B cell (primary cell): ENCODE data around the gene OMA1. TPM values are rescaled to one million over a fixed set of nuclear protein-coding genes. Genes with fewer than 3 reads are reported as not detected.

ENCODE experiments used
- ATAC-seq: fragments of 200-7000 bp; cut with Tn5 transposase; one replicate; pipeline ENCODE4 v1.10.0; 2021; ENCODE audit warnings: low read depth, mild to moderate bottlenecking, moderate number of reproducible peaks, moderate library complexity
- CTCF ChIA-PET: fragments of 350-600 bp; sonication (Branson Sonifier 250); formaldehyde crosslinking; loops from one replicate; lab custom pipeline; 2021; ENCODE audit warnings: antibody characterized with exemption, inconsistent platforms; lab: Charles Lee
- POLR2A ChIA-PET: fragments of 350-600 bp; sonication (Branson Sonifier 250); formaldehyde crosslinking; loops from one replicate; lab custom pipeline; 2021; ENCODE audit warnings: antibody characterized with exemption; lab: Charles Lee
- DNase-seq: peaks from one replicate; pipeline ENCODE4 v3.0.0; 2013
- H2AFZ ChIP-seq: 2 replicates; pipeline ENCODE4 v1.6.1; 2012; ENCODE audit warnings: mild to moderate bottlenecking, low read depth, low read length; ENCODE audit not compliant: insufficient read depth, poor library complexity, severe bottlenecking
- H3K27ac ChIP-seq, 2 donors: 1 replicate in 1 of 2; 2 replicates in 1 of 2; pipeline ENCODE4 v1.5.1; 2012 to 2013; ENCODE audit warnings: low read length in 2 of 2, mild to moderate bottlenecking in 2 of 2, moderate library complexity in 1 of 2
- H3K27me3 ChIP-seq, 4 experiments: fragments of 200-600 bp in 1 of 4; sonication (generic) in 1 of 4; replicated peaks in 1 of 4; 1 replicate in 2 of 4; 2 replicates in 2 of 4; pipeline versions ENCODE4 v1.6.1 to v1.7.0; 2013 to 2016; ENCODE audit warnings: low read length in 3 of 4, mild to moderate bottlenecking in 2 of 4, mixed read lengths in 1 of 4, moderate library complexity in 1 of 4; ENCODE audit not compliant: insufficient read depth in 4 of 4, control insufficient read depth in 3 of 4; ENCODE audit errors: control extremely low read depth in 1 of 4
- H3K36me3 ChIP-seq, 2 experiments: replicated peaks in 1 of 2; 1 replicate in 1 of 2; 2 replicates in 1 of 2; pipeline versions ENCODE4 v1.6.1 to v1.7.1; 2013; ENCODE audit warnings: low read length in 1 of 2; ENCODE audit not compliant: insufficient read depth in 2 of 2, control insufficient read depth in 1 of 2; ENCODE audit errors: control extremely low read depth in 1 of 2, extremely low read depth in 1 of 2
- H3K4me1 ChIP-seq, 2 donors: fragments of 200-600 bp in 1 of 2; sonication (generic) in 1 of 2; 1 replicate in 1 of 2; 2 replicates in 1 of 2; pipeline versions ENCODE4 v1.5.1 to v1.6.1; 2013 to 2017; ENCODE audit warnings: low read length in 2 of 2; ENCODE audit not compliant: control insufficient read depth in 2 of 2, insufficient read depth in 2 of 2
- H3K4me2 ChIP-seq: replicated peaks from 2 replicates; pipeline ENCODE3; 2012; ENCODE audit warnings: mild to moderate bottlenecking, low read depth, low read length; ENCODE audit not compliant: poor library complexity, severe bottlenecking
- H3K4me3 ChIP-seq, 5 experiments: fragments of 200-600 bp in 1 of 5; sonication (generic) in 1 of 5; 1 replicate in 3 of 5; 2 replicates in 2 of 5; pipeline versions ENCODE4 v1.5.1 to v1.7.0; 2011 to 2016; ENCODE audit warnings: low read length in 4 of 5, mild to moderate bottlenecking in 4 of 5, low read depth in 2 of 5, control low read depth in 1 of 5, moderate library complexity in 1 of 5; ENCODE audit not compliant: insufficient read depth in 1 of 5; ENCODE audit errors: control extremely low read depth in 1 of 5, extremely low read depth in 1 of 5
- H3K79me2 ChIP-seq: fragments of 200-600 bp; sonication (generic); one replicate; pipeline ENCODE4 v1.6.0; 2016; ENCODE audit warnings: low read length; ENCODE audit not compliant: control insufficient read depth, insufficient read depth
- H3K9ac ChIP-seq: fragments of 200-600 bp; sonication (generic); 2 replicates; pipeline ENCODE4 v1.6.1; 2017; ENCODE audit warnings: mild to moderate bottlenecking, low read length, moderate library complexity
- H3K9me3 ChIP-seq, 3 donors: one replicate each; pipeline versions ENCODE4 v1.6.1 to v1.7.1; 2013; ENCODE audit warnings: low read length in 2 of 3; ENCODE audit not compliant: control insufficient read depth in 2 of 3, insufficient read depth in 1 of 3; ENCODE audit errors: control extremely low read depth in 1 of 3
- H4K20me1 ChIP-seq: 2 replicates; pipeline ENCODE4 v1.6.0; 2012; ENCODE audit warnings: mild to moderate bottlenecking, low read length; ENCODE audit not compliant: insufficient read depth, control insufficient read depth, poor library complexity, severe bottlenecking
- H3K27ac Mint-ChIP-seq: one replicate; pipeline ENCODE4 v1.8.0; 2021; ENCODE audit warnings: mixed read lengths
- H3K27me3 Mint-ChIP-seq: one replicate; pipeline ENCODE4 v1.8.0; 2021; ENCODE audit warnings: mixed read lengths
- H3K4me1 Mint-ChIP-seq: one replicate; pipeline ENCODE4 v1.8.0; 2021; ENCODE audit warnings: mixed read lengths
- H3K4me3 Mint-ChIP-seq: one replicate; pipeline ENCODE4 v1.8.0; 2021; ENCODE audit warnings: mixed read lengths
- H3K9me3 Mint-ChIP-seq: one replicate; pipeline ENCODE4 v1.8.0; 2022; ENCODE audit warnings: mixed read lengths; ENCODE audit not compliant: insufficient read depth
- CTCF ChIP-seq: fragments of 200-600 bp; IDR thresholded peaks from one replicate; pipeline ENCODE4 v1.8.0; 2022; ENCODE audit warnings: antibody characterized with exemption, mild to moderate bottlenecking
- EZH2 ChIP-seq: IDR thresholded peaks from 2 replicates; pipeline ENCODE4 v1.6.1; 2012; ENCODE audit warnings: borderline replicate concordance, low read depth, mild to moderate bottlenecking, moderate library complexity, low read length; ENCODE audit not compliant: insufficient read depth, poor library complexity, severe bottlenecking
- WGBS: methylation state at CpG from one replicate; pipeline ENCODE4 v1.1.5; 2013; ENCODE audit warnings: missing lambda C conversion rate; ENCODE audit not compliant: insufficient coverage; 5-methylcytosine and 5-hydroxymethylcytosine counted together
- intact Hi-C: fragments of 100-400 bp; cut with micrococcal nuclease; formaldehyde crosslinking; loops from one replicate; pipeline ENCODE4 v1.10.0; 2022
- polyA plus RNA-seq: library from polyadenylated mRNA; depleted of rRNA; stranded (reverse); fragments of >200 nt; gene quantifications from 2 replicates; pipeline ENCODE4 v1.2.3, GENCODE V29; 2012
- total RNA-seq, 2 donors: library from RNA; stranded (reverse); fragments of 120-200 nt in 1 of 2; gene quantifications; 1 replicate in 1 of 2; 2 replicates in 1 of 2; pipeline versions ENCODE4 v1.2.3 to v1.2.4, GENCODE V29; 2013 to 2022

The OMA1 gene
- total and polyA plus RNA-seq, 2 donors (not counting 1 experiment from before 2014, with no cell fraction given), result 22.8 to 67.5 TPM

DNA sequence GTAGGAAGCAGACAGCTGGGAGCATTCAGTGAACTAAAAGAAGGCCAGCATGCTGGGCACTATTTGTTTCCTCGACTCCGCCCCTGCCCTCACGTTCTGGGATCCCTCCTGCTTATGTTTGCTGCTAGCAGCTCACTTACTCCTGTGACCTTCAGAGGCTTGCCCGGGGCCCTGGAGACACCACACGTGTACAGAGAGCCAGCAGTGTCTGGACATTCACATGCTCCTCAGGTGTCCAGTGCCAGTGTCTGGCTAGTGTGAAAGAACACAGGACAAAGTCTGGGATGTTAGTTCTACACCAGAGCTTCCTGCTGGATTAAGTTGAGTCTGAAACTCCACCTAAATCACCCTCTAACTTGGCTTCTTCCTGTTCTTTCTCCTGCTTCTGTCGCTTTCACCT is 108.1 kb downstream of the OMA1 start:
- Mint-ChIP-seq H3K27me3 (no peaks in the 10 kb centered on the region), H3K27ac (no peak overlapping the region), H3K4me3 (no peak overlapping the region), H3K9me3 (no peaks in the 10 kb centered on the region), H3K4me1 (no peaks in the 10 kb centered on the region)
- H4K20me1 ChIP-seq, result no peaks in the 10 kb centered on the region
- no peak overlapping the region for H3K4me3 ChIP-seq
- no peaks in the 10 kb centered on the region for H3K4me1 ChIP-seq
- no peaks in the 10 kb centered on the region for H3K36me3 ChIP-seq
- ChIA-PET CTCF (no interaction called here), POLR2A (no interaction called here)
- H2AFZ ChIP-seq, result no peak overlapping the region
- no peak for DNase-seq
- no peaks in the 10 kb centered on the region for H3K27me3 ChIP-seq
- H3K9me3 ChIP-seq, result no peaks in the 10 kb centered on the region
- ATAC-seq, result no peak
- H3K4me2 ChIP-seq, result no peak overlapping the region
- no peaks in the 10 kb centered on the region for H3K79me2 ChIP-seq
- TF ChIP-seq CTCF, result no peak
- no peak for TF ChIP-seq EZH2
- no peak overlapping the region for H3K27ac ChIP-seq
- intact Hi-C loops, result no loop called here
- 98% methylated on average over 6 of the region's 6 CpGs for WGBS
- no peak overlapping the region for H3K9ac ChIP-seq

GRCh38 chr1:58437623-58438022 is 108.9 kb downstream of the OMA1 start:
- ATAC-seq (no peak), DNase-seq (no peak)
- 100% methylated on average over 1 of the region's 3 CpGs for WGBS
- Histone ChIP-seq H3K4me3 (no peak overlapping the region), H3K79me2 (no peaks in the 10 kb centered on the region), H3K36me3 (no peaks in the 10 kb centered on the region), H3K9me3 (no peaks in the 10 kb centered on the region), H3K27ac (no peak overlapping the region), H3K9ac (no peak overlapping the region), H2AFZ (no peak overlapping the region), H4K20me1 (no peaks in the 10 kb centered on the region), H3K27me3 (no peaks in the 10 kb centered on the region), H3K4me2 (no peak overlapping the region), H3K4me1 (peaks cover 0 to 5% of the 10 kb centered on the region in 2 donors)
- Mint-ChIP-seq H3K9me3 (no peaks in the 10 kb centered on the region), H3K4me3 (no peak overlapping the region), H3K27ac (no peak overlapping the region), H3K4me1 (no peaks in the 10 kb centered on the region), H3K27me3 (no peaks in the 10 kb centered on the region)
- intact Hi-C loops, result no loop called here
- ChIA-PET POLR2A (no interaction called here), CTCF (interaction anchor here (1.1 kb wide), 1 partner anchor 22 kb away, joined by 3 read pairs; no protein-coding TSS in a partner anchor)
- no peak for TF ChIP-seq EZH2
- TF ChIP-seq CTCF, result no peak
